ENCODE results near the gene LIPH.
"Not testable (repeated sequence)": the region's sequence is repeated elsewhere in the genome, so short reads cannot be mapped to it uniquely, and the experiment has no call there.

The LIPH gene

GRCh38 chr3:185552358-185552877, at the start of gene LIPH:
Gene LIPH (minus strand): TSS chr3:185552588. CDS start chr3:185552471, 117 bp downstream.
- DNase-seq = peak; percentile 19 to 30

DNA sequence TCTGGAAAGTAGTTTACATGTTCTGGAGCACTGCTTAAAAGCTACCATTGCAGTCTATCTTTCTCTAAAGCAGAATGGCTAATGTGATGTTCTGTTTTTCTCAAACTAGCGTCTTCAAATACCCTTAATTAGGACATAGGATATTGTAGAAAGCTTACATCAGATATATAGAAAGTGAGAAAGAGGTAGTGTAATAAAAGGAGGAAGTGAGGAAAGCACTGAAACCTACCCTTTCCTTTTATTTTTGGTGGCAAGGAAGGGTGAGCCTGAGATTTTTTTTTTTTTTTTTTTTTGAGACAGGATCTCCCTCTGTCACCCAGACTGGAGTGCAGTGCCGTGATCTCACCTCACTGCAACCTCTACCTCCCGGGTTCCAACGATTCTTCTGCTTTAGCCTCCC, 43.1 kb upstream of the LIPH start:
- no peak for DNase-seq

GRCh38 chr3:185594073-185594472, 41.7 kb upstream of the LIPH start:
- no peak for DNase-seq

- no peak for DNase-seq
Observed at GRCh38 chr3:185586686-185587039, 34.3 kb upstream of the LIPH start.

DNA sequence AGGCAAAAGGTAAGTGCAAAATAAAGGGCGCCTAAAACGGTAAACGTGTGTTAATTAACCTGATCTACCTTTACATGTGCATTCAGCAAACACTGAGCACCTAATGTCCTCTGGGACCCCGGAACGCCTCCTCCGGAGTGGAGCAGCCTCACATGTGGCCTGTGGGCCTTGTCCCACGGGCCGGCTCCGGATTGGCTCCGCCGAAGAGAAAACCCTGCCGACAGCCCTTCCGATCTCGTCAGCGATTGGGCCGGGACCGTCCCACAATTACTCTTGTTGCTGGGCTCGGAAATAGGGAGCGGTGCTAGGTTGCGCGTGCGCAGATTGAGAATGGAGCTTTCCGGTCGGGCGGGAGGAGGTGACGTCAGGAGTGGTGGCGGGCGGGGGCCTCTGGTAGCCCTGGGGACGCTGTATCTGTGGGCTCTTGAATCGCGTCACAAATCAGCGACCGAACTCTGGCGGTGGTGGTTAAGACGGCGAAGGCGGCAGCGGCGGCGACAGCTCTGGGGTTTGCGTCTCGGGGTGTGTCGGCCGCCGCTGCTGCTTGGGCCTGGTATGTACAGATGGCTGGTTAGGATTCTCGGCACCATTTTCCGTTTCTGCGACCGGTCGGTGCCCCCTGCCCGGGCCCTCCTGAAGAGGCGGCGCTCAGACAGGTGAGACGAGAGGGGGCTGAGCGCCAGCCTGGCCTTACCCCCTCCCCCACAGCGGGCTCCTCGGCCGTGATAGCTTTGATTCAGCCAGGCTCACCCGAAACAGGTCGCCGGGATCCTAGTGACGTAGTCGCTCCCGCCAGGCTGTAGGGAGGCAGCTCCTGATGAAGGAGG, 33.7 kb upstream of the LIPH start, which contains the start of gene SENP2:
SENP2 (plus strand) TSS at position 437 of the 827 bp plus-strand sequence; CDS start at position 556, 119 bp downstream.
- DNase-seq = peak; percentile 99

DNA sequence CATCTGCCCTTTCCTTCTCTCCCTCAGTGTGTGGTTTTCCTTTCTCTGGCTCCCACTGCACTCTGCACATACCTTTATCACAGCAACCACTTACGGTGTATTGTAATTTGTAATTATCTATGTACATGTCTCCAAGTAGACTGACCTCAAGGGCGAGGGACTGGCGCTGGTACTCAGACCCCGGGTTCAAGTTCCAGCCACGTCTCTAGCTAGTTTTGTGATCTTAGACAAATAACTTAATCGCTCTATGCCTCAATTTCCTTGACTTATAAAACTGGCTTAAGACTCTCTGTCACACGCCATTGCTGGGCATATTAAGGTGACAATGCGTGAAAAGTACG, 33.1 kb upstream of the LIPH start:
- peak; percentile 13 to 25 for DNase-seq

DNA sequence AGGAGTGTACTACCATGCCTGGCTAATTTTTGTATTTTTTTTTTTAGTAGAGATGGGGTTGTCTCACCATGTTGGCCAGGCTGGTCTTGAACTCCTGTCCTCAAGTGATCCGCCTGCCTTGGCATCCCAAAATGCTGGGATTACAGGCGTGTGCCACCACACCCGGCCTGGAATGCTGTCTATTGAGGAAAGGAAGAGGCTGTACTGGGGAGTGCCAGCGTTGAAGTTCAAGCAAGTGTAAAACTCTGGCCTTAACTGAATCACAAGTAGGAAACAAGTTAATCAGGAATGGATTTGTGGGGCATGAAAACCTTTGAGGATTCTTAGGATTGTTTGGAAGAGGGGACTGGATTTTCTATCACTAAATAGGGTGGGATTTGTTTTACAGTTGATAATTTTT, 32.3 kb upstream of the LIPH start:
- DNase-seq = no peak

DNA sequence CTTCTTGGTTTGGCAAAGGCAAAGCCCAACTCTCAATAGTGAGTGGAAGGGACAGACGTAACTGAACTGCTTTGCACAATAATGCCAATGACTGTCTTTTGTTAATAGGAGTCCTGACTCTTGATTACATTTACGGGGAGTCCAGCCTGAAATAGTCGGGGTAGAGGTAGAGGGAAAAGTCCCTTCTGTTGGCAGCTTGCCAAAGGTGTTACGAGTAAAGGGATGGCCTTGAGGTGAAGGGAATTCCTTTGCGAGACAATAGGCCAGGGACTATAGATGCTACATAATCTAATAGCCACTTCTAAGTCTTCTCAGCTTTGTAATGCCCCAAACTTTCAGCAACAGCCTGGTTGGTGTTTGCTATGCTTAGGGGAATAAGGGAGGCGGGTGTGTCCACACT, 31.5 kb upstream of the LIPH start:
- DNase-seq = no peak

- no peak for DNase-seq
Observed at GRCh38 chr3:185582871-185583270, 30.5 kb upstream of the LIPH start.

DNA sequence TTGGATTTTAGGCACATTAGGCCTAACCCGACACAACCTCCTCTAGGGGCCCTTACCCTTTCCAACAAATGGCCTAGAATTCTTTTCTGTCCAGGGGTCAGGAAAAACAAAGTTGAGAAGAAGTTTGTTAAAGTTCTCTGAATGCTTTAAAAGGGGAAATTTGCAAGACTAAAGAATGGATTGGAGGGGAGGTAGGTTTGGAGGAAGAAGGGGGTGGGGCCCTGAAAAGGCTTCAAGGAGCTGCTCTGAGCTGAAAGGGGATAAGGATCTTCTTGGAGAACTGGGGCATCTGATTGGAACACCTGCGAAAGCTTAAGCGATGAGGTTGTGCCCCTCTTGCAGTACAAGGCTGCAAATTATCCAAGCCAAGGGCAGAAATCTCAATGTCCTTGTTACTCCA, 29.8 kb upstream of the LIPH start:
- DNase-seq = no peak

GRCh38 chr3:185575108-185575869, 22.9 kb upstream of the LIPH start:
- DNase-seq = peak; percentile 14 to 34

- no peak for DNase-seq
Observed at GRCh38 chr3:185572183-185572582, 19.8 kb upstream of the LIPH start.

DNA sequence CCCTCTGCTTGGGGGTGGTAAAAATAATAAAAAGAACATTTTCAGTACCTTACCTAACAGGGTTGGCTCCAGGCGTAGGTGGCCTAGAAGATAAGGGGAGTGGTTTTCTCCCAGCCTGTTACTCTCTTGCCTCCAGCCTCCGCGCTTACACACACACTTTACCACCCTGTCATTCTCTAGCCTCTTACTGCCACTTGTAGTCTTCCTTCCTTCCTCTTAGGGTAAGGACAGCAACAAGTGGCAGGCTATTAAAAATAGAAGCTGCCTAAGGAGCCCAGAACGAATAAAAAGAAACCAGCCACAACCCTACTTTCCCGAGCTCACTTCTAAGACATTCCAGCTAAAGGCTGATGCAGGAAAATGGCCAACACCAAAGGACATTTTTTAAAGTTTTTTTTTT, 9.6 kb upstream of the LIPH start:
- DNase-seq = no peak

DNA sequence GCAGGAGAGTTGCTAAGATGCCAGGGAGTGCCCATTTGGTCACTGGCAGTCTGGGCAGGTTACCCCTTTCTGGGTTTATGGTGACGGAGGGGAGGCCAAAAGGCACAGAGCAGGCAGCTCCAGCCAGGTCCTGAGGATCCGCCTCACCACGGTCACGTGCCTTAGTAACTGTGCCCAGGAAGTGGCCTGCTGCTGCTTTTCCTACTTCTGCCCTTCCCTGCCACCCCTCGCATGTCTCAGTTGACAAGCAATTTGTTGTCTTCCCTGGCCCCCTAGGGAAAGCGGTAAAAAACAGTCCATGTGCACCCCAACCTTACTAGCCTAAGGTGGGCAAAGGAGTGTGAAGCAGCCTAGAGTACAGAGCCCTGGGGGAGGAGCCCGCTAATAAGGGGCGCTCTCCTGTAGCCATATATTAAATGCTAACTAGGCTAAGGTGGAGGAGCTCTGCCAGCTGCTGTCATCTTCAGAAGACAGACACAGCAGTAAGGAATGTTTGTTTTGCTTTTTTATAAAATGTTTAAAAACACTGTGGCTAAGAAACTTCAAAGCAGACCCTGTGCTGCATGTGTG, 9.1 kb upstream of the LIPH start:
- peak in 1 of 2 donors; percentile 19 for DNase-seq

DNA sequence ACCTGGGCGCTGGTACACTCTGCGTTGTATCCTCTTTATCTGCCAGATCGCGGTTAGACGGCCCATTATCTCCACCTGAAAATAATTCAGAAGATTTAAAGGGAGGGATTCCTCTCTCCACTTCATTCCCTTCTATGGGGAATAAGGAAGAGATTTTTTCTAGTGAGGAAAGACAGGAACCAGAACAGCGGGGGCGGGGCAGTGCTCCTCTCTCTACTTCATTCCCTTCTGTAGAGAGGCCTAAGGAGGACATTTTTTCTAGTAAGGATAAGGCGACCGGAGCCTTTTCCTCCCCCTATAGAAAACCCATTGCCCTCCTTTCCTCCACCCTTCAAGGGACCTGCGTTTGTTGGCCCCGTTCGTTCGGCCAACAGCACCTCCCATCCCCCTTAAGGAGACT, 8.3 kb upstream of the LIPH start:
- no peak for DNase-seq

DNA sequence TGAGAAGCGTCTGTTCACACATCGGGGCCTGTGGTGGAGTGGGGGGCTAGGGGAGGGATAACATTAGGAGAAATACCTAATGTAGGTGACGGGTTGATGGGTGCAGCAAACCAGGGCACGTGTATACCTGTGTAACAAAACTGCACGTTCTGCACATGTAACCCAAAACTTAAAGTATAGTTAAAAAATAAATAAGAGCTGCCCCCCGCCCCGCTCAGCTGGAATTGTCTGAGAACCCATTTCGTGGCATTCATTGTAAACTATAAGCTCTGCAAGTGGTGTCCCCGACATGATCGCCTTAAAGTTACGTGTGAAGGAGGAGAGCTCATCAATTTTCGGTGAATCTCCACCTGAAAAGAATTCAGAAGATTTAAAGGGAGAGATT, 7.3 kb upstream of the LIPH start:
- DNase-seq = no peak

- no peak for DNase-seq
Observed at GRCh38 chr3:185558395-185558794, 6.0 kb upstream of the LIPH start.

DNA sequence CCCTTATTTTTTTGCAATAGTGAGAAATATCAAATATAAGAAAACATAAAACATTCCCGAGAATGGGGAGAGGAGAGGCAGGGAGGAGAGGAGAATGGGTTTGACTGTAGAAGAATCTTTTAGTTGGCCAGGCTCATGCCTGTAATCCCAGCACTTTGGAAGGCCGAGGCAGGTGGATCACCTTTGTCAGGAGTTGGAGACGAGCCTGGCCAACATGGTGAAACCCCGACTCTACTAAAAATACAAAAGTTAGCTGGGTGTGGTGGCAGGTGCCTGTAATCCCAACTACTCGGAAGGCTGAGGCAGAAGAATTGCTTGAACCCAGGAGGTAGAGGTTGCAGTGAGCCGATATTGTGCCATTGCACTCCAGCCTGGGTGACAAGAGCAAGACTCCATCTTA, 4.3 kb upstream of the LIPH start:
- not testable (repeated sequence) for DNase-seq

GRCh38 chr3:185555860-185556347, 3.5 kb upstream of the LIPH start:
- no peak for DNase-seq

- no peak for DNase-seq
Observed at GRCh38 chr3:185555101-185555501, 2.7 kb upstream of the LIPH start.

DNA sequence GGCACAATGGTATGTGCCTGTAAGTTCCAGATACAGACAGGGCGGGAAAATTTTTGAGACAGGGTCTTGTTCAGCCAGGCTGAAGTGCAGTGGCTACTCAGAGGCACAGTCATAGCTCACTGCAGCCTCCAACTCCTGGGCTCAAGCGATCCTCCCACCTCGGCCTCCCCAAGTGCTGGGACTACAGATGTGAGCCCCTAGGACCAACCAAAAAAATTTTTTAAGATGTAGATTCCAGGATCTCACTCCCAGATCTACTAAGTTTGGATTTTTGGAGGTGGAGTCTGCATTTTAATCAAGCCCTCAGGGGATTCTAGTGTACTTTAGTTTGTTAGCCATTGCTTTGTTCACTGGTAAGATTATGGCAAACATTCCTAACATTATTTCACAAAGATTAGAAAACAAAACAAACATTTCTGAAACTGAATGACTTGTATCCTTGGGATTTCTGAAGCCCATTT, 2.7 kb downstream of the LIPH start:
- no peak for DNase-seq

DNA sequence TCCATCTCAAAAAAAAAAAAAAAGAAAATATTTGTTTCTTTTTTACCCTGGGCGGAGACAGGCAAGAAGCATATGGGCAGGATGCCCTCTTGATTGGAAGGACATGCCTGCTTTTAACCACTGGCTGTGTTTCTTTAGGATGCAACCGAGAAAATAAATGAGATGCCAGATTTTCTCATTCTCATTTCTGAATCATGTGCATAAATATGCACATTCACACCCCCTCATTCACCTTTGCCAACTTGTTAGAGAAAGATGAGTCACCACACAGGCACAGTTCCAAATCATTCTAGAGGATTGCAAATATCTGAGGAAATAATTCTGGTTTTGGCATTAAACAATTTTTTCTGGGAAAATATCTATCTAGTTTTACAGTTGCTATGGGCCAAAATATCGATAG, 3.3 kb downstream of the LIPH start:
- no peak for DNase-seq

GRCh38 chr3:185540695-185541094, 11.7 kb downstream of the LIPH start:
- DNase-seq = no peak

DNA sequence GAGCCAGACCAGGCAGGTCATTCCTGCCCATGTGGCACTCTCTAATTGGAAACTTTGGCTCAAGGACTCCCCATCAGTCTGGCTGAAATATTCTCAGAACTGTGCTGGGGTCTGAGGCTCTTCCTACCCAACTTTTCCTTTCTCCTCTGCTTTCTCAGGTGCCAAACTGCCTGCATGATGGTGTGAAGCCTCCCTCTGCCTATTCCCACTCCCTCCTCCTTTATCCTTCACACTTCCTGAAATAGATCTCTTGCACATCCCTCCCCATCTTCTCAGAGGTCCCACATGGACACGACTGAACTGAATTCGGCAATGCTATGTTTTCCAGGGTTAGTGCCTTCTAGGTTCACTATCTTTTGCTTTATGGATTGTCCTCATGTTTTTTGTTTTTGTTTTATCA, 12.5 kb downstream of the LIPH start:
- DNase-seq = no peak

Data from stimulated activated CD4-positive, alpha-beta T cell treated with anti-CD3 and anti-CD28 coated beads, Interleukin-2, amount 100 ng/mL, for 24 hours (primary cell).